Natural killer cell (primary cell): ENCODE data around the gene GINS1. TPM values are rescaled to one million over a fixed set of nuclear protein-coding genes. Genes with fewer than 3 reads are reported as not detected.
A peak's percentile ranks its signal among the peaks of the same experiment; 100 is the strongest.
"Not testable (repeated sequence)": the region's sequence is repeated elsewhere in the genome, so short reads cannot be mapped to it uniquely, and the experiment has no call there.

Source experiments
- ATAC-seq, 3 donors: fragments of 150-1000 bp in 2 of 3; fragments of 200-7000 bp in 1 of 3; cut with Tn5 transposase; 1 replicate in 1 of 3; 2 replicates in 2 of 3; pipeline ENCODE4 v1.10.0; 2021; ENCODE audit warnings: mild to moderate bottlenecking in 2 of 3, moderate library complexity in 2 of 3
- DNase-seq, 2 donors: peaks; one replicate each; pipeline versions ENCODE4 v3.0.0 to v3.0.0-alpha.2; 2013 to 2021; ENCODE audit warnings: mixed read lengths in 1 of 2
- H3K27ac ChIP-seq: one replicate; pipeline ENCODE4 v1.5.1; 2013; ENCODE audit warnings: mild to moderate bottlenecking, low read length
- H3K27me3 ChIP-seq: one replicate; pipeline ENCODE4 v1.6.1; 2013; ENCODE audit warnings: low read length; ENCODE audit not compliant: control insufficient read depth, insufficient read depth
- H3K36me3 ChIP-seq: one replicate; pipeline ENCODE4 v1.6.1; 2013; ENCODE audit warnings: low read length; ENCODE audit not compliant: control insufficient read depth, insufficient read depth
- H3K4me1 ChIP-seq: one replicate; pipeline ENCODE4 v1.6.1; 2013; ENCODE audit warnings: low read length; ENCODE audit not compliant: control insufficient read depth, insufficient read depth
- H3K4me3 ChIP-seq: one replicate; pipeline ENCODE4 v1.5.1; 2013; ENCODE audit warnings: low read length
- H3K9me3 ChIP-seq: one replicate; pipeline ENCODE4 v1.6.1; 2013; ENCODE audit warnings: low read length; ENCODE audit not compliant: control insufficient read depth, insufficient read depth
- H3K27ac Mint-ChIP-seq, 2 donors: one replicate each; pipeline ENCODE4 v1.8.0; 2022; ENCODE audit warnings: mild to moderate bottlenecking in 2 of 2, mixed read lengths in 2 of 2, moderate library complexity in 1 of 2
- H3K27me3 Mint-ChIP-seq, 2 donors: one replicate each; pipeline ENCODE4 v1.8.0; 2022; ENCODE audit warnings: low read depth in 2 of 2, mixed read lengths in 2 of 2
- H3K36me3 Mint-ChIP-seq: one replicate; pipeline ENCODE4 v1.8.0; 2022; ENCODE audit warnings: mixed read lengths
- H3K4me1 Mint-ChIP-seq, 2 donors: one replicate each; pipeline ENCODE4 v1.8.0; 2022; ENCODE audit warnings: mixed read lengths in 2 of 2
- H3K4me3 Mint-ChIP-seq: one replicate; pipeline ENCODE4 v1.8.0; 2022; ENCODE audit warnings: mild to moderate bottlenecking, moderate library complexity, mixed read lengths
- H3K9me3 Mint-ChIP-seq, 2 donors: one replicate each; pipeline ENCODE4 v1.8.0; 2022; ENCODE audit warnings: mixed read lengths in 2 of 2
- CTCF ChIP-seq: fragments of 200-600 bp; IDR thresholded peaks from one replicate; pipeline ENCODE4 v1.8.0; 2022; ENCODE audit warnings: antibody characterized with exemption
- WGBS: methylation state at CpG from one replicate; pipeline ENCODE4 v1.1.7; 2013; ENCODE audit warnings: missing lambda C conversion rate; ENCODE audit not compliant: insufficient coverage; 5-methylcytosine and 5-hydroxymethylcytosine counted together
- intact Hi-C: fragments of 100-400 bp; cut with micrococcal nuclease; formaldehyde crosslinking; loops from one replicate; pipeline ENCODE4 v1.14.2; 2022
- total RNA-seq, 4 donors: library from RNA; stranded (reverse); fragments of 120-200 nt in 1 of 4; gene quantifications; one replicate each; pipeline versions ENCODE4 v1.2.3 to v1.2.4, GENCODE V29; 2013 to 2022

GINS1 gene
- total RNA-seq, 3 donors from 2014 or later (not counting 1 experiment from before 2014, with no cell fraction given): 1.3 to 1.5 (median 1.4) TPM

GRCh38 chr20:25469558-25469957 is 62.1 kb downstream of the GINS1 start:
- TF ChIP-seq CTCF: no peak

GRCh38 chr20:25470045-25470444 is 62.6 kb downstream of the GINS1 start:
- WGBS: 44% methylated on average over 13 of the region's 13 CpGs

More at GRCh38 chr20:25469558-25469957, 62.1 kb downstream of the GINS1 start:
- Mint-ChIP-seq H3K4me1 (peaks cover 0 to 11% of the 10 kb centered on the region in 2 donors), H3K9me3 (no peaks in the 10 kb centered on the region), H3K36me3 (no peaks in the 10 kb centered on the region), H3K27me3 (no peaks in the 10 kb centered on the region), H3K4me3 (no peak overlapping the region), H3K27ac (peak overlapping the region in 1 of 2 donors; percentile 27)
- no peaks in the 10 kb centered on the region for H3K9me3 ChIP-seq
- no peaks in the 10 kb centered on the region for H3K36me3 ChIP-seq
- ATAC-seq (no peak), DNase-seq (no peak)
- no peaks in the 10 kb centered on the region for H3K4me1 ChIP-seq
- H3K4me3 ChIP-seq: no peak overlapping the region
- intact Hi-C loops: no loop called here
- H3K27me3 ChIP-seq: no peaks in the 10 kb centered on the region
- WGBS: 89% methylated on average over 13 of the region's 13 CpGs
- no peak overlapping the region for H3K27ac ChIP-seq

GRCh38 chr20:25471020-25471419 is 63.5 kb downstream of the GINS1 start:
- Mint-ChIP-seq H3K9me3 (no peaks in the 10 kb centered on the region), H3K4me1 (peaks cover 0 to 11% of the 10 kb centered on the region in 2 donors), H3K27me3 (no peaks in the 10 kb centered on the region), H3K36me3 (no peaks in the 10 kb centered on the region), H3K4me3 (no peak overlapping the region), H3K27ac (no peak overlapping the region)
- Histone ChIP-seq H3K4me3 (no peak overlapping the region), H3K4me1 (no peaks in the 10 kb centered on the region), H3K36me3 (no peaks in the 10 kb centered on the region), H3K27ac (no peak overlapping the region), H3K9me3 (no peaks in the 10 kb centered on the region), H3K27me3 (no peaks in the 10 kb centered on the region)
- intact Hi-C loops: no loop called here
- WGBS: 76% methylated on average over 5 of the region's 7 CpGs
- ATAC-seq: no peak
- no peak for DNase-seq
- TF ChIP-seq CTCF: no peak

More at GRCh38 chr20:25470045-25470444, 62.6 kb downstream of the GINS1 start:
- Histone ChIP-seq H3K27me3 (no peaks in the 10 kb centered on the region), H3K27ac (no peak overlapping the region), H3K9me3 (no peaks in the 10 kb centered on the region), H3K4me3 (no peak overlapping the region), H3K36me3 (no peaks in the 10 kb centered on the region), H3K4me1 (no peaks in the 10 kb centered on the region)
- intact Hi-C loops: no loop called here
- Mint-ChIP-seq H3K27me3 (no peaks in the 10 kb centered on the region), H3K9me3 (no peaks in the 10 kb centered on the region), H3K36me3 (no peaks in the 10 kb centered on the region), H3K4me3 (no peak overlapping the region), H3K27ac (peak overlapping the region in 1 of 2 donors; percentile 27), H3K4me1 (peaks cover 0 to 11% of the 10 kb centered on the region in 2 donors)
- peak in 1 of 2 donors; percentile 68 for DNase-seq
- TF ChIP-seq CTCF: no peak
- peak in 1 of 3 donors; percentile 30 for ATAC-seq

- H3K4me1 Mint-ChIP-seq, H3K36me3 Mint-ChIP-seq, H3K27ac ChIP-seq, DNase-seq, H3K4me1 ChIP-seq, H3K36me3 ChIP-seq, H3K9me3 Mint-ChIP-seq, intact Hi-C loops, ATAC-seq, H3K4me3 Mint-ChIP-seq, H3K9me3 ChIP-seq, H3K27me3 ChIP-seq, H3K4me3 ChIP-seq, H3K27ac Mint-ChIP-seq, H3K27me3 Mint-ChIP-seq: not testable (repeated sequence)
- no CpG with 5 or more reads among the region's 2 CpGs for WGBS
These were observed 65.8 kb downstream of the GINS1 start for GRCh38 chr20:25473297-25473696.
